Inflammatory macrophage treated with lipopolysaccharide for 4 hours (primary cell): ENCODE data around the gene ST3GAL6.
A peak's percentile ranks its signal among the peaks of the same experiment; 100 is the strongest.

Source experiments
- DNase-seq: peaks from one replicate; pipeline ENCODE4 v3.0.0-alpha.2; 2020

Gene ST3GAL6, protein sequence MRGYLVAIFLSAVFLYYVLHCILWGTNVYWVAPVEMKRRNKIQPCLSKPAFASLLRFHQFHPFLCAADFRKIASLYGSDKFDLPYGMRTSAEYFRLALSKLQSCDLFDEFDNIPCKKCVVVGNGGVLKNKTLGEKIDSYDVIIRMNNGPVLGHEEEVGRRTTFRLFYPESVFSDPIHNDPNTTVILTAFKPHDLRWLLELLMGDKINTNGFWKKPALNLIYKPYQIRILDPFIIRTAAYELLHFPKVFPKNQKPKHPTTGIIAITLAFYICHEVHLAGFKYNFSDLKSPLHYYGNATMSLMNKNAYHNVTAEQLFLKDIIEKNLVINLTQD

DNA sequence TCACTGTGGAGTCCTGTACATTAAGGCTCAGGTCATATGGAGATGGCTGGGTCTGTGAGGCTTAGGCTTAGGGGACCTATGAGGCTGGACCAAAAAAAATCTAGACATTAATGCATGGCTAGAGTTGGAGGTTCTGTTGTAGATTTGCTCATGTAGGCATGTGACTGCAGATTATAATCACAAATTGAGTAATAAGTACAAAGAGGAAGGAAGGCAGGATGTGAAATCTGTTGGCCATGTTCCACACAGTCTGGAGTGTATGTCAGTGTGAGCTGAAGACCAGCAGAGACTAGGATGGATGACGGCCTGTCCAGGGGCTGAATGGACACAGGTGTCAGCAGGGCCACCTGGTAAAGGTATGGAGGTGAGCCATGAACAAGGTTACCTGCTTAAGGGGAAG, at the start of gene ST3GAL6:
ST3GAL6 (plus strand) TSS at position 265 of the 400 bp plus-strand sequence. CDS start 5,101 bp downstream, outside the sequence.
- DNase-seq: peak; percentile 92

DNA sequence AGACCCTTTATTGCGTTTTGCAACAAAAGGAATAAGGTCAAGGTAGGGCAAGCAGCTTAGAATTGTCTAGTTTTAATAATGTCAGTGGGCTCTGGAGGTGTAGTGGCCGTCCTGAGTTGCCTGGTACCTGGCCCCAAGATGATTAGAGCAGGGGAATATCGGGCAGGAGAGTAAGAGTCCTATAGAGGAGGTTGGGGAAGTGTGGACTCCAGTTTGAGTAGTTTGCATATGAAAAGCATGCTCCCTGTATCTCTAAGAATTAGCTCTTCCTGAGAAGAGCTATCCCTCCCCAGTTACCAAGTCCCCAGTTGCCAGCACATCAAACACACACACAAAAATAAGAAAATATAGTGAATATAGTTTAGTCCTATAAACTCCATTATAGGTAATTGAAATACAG, 49.2 kb upstream of the ST3GAL6 start:
- no peak for DNase-seq

DNA sequence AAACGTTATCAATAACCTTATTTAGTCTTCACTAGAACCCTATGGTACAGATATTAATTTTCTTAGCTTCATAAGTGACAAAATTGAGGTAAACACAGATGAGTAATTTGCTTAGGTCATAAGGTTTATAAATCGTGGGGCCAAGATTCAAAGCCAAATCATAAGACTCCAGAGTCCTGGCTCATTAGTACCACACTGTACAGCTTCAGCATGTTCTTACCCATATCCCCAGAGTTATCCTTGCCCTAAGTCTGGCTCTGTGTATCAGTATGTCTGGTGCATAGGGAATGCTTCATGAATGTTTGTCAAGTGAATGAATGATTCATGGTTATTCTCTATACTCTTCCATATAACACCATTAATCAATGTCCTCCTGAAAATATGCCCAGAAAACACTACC, 45.6 kb upstream of the ST3GAL6 start:
- no peak for DNase-seq

DNA sequence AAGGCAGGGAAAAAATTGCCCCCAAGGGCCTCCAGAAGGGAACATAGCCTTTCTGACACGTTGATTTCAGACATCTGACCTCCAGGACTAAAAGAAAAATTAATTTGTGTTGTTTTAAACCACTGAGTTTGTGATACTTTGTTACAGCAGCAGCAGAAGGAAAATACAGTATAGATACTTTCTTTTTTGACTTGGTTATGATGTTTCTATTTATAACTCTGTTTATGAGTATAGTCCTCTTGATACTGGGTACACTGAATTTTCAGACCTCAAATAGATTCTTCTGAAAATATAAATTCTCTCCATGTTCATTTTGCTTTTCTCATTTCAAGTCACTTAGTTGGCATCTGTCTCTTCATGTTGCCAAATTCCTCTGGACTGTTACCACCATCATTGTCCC, 44.4 kb upstream of the ST3GAL6 start:
- no peak for DNase-seq

DNA sequence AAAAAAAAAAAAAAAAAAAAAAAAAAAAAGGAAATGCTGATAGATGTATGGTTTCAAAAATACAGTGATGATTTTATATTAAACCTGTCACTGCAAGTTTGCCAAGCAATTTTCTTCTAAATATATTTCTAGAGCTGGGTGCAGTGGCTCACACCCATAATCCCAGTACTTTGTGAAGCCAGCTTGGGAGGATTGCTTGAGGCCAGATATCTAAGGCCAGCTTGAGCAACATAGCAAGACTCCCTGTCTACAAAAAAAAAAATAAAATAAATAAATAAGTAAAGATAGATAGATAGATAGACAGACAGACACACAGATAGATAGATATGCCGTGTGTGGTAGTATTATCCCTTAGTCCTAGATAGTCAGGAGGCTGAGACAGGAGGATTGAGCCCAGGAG, 41.4 kb upstream of the ST3GAL6 start:
- DNase-seq: no peak

DNA sequence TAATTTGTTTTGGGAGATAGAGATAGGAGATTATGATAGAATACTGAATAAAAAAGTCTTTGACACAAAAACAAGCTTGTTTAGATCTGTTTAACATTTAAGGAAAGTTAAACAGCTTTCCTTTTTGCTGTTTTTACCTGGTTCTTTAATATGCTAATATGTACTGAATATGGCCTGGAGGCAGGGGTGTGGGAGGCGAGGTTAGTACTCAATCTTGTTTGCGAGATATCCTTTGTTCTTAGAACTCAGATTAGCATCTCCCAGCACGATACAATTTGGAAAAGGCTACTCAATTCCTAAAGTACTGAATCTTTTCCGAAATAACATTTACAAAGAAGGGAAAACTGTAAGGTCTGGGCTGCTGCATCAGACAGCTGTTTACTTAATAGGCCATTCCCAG, 40.8 kb upstream of the ST3GAL6 start:
- DNase-seq: no peak

DNA sequence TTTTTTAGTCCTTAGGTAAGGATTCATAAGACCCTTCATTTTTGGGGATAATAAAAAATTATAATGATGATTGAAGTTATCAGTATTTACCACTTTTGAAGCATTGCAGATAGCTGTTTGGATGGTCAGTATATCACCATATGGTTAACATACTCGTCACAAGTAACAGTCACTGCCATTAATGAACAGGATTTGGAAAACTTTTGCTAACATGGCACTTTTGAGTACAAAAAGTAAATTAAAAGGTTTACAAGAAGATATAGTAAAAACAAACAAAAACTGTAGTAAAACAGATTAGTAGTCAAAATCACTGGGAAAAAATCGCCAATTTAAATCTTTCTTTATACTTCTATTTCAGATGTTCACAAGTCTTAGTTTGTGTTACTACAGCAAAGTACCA, 37.8 kb upstream of the ST3GAL6 start:
- DNase-seq: no peak

DNA sequence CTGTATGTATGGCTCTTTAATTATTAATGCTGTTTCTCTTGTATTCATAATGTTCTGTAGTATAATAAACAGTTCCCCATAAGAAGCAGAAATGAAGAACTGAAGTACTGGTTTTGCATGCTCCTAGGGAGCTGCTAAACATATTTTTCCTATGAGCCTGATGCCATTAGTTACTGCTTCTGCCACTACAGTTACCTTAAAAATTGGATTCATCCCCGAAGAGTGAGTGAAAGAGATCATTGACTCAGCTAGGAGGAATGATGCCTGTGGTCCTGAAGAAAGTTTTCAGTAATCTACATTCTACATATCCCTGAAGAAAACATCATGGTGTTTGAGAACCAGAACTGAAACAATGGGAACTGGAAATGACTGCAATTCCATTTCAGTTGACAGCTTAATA, 37.1 kb upstream of the ST3GAL6 start:
- DNase-seq: no peak

DNA sequence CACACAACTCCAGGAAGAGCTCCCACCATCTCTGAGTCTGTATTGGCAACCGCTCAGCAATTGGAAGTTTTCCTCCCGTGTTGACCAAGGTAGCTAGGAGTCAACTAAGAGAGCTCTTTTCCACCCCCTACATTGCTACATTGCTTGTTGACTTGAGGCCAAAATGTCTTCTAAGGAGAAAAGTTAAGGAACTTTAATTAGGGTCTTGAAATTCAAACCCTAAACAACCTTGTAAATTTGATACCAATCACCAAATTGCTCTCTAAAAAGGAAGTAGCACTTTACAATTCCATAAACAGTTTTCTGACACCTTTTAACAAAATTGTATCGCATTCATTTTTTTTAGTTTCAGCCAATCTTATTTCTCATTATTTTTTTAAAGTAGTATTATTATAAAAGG, 35.5 kb upstream of the ST3GAL6 start:
- no peak for DNase-seq

DNA sequence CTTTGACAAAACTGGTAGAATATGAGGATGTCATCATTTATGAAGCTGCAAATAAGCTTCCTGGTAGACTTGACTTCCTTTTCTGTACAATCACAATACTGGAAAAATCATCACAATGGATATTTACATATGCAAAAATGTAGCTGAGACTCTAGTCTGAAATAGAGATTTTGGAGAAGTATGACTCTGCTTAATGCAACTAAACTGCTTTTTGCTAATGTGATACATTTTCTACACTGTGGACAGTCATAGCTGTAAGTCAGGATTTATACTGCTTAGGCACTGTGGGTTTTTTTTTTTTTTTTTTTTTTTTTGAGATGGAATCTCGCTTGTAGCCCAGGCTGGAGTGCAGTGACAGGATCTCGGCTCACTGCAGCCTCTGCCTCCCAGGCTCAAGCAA, 34.5 kb upstream of the ST3GAL6 start:
- peak; percentile 81 for DNase-seq

DNA sequence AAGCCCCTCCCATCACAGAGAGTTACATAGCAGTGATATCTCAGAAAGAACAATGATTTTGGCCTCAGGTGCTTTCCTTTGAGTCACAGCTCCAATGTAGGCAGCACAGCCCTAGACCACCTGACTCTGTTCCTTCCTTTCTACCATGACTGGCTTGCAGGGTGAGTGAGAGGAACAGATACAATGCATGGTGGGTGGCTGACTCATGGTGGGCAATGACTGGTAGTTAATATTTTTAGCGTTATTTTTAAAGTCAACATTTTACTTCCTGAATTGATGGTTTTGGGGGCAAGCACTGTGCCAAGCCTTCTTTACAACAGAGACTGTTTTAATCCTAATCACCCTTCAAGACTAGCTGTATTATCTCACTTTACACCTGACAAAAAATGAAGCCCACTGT, 32.8 kb upstream of the ST3GAL6 start:
- DNase-seq: peak; percentile 93

DNA sequence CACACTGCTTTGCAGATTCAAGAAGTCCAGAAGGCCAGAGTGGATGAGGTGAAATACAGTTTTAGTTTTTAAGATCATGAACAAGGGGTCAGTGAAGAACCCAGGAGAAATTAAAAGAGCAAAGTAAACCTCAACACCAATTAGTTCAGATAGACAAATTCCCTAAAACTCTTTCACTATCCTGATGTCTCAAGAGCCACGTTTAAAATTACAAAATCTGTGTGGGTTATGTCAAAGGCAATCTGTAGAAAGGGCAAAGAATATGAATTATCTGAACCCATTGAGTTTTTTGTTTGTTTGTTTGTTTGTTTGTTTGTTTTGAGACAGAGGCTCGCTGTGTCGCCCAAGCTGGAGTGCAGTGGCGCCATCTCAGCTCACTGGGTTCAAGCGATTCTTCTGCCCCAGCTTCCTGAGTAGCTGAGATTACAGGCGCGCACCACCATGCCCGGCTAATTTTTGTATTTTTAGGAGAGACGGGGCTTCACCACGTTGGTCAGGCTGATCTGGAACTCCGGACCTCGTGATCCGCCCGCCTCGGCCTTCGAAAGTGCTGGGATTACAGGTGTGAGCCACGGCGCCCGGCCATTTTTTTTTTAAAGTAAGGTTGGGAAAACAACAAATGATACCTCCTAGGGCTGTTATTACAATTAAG, 32.1 kb upstream of the ST3GAL6 start:
- peak; percentile 80 for DNase-seq

DNA sequence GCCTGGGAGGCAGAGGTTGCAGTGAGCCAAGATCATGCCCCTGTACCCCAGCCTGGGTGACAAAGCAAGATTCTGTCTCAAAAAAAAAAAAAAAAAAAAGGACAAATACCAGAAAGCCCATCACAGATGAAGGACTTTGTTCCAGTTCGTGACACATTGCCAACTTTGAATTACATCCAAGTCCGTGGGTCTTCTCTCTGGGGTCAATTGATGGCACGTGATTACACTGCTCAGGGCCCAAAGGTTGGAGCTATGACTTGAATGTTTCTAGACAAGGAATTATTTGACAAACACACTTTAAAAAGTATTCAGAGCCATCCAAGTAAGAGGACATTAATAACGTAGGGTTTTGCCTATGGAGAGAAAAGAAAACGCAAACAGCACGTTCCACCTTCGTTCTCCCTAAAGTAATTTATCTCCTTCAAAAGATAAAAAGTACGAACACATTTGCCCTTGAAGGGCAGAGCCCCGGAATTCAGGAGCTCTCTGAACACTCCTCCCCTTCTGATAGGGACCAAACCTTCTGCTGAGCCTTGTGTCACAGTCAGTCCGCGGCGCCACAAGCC, 31.3 kb upstream of the ST3GAL6 start:
- peak; percentile 55 for DNase-seq

DNA sequence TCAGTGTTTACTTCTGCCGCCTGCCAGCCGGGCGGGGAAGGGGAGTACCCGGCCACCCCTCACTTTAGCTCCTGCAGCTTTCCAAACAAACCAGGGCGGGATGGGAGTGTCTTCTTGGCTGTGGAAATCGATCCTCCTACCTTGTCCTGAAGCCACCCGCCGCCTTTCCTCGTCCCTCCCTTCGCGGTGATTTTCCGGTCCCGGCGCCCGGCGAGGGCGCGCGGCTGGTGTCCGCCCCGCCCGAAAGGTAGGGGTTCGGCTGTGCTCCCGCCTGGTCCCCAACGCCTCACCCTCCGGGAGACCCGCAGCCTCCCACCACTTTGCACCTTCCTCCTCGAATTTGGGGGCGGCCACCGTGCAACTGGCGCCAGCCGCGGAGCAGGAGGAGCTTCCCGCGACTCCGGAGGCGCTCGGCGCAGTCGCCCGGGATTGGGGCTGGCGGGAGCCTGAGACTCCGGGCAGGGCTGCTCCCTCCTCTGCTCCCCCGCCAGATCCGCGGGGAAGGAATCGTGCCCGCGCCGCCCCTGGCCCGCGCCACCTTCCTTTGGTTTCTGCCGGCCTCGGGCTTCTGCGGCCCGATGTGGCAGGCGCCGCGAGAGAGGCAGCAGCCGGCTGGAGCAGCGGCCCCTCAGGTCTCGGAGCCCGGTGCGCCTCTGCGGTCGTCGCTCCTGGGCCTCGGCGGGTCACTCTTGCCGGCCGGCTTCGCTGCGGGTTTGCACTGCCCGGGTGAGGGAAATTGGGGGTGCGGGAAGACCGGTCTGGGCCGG, 30.7 kb upstream of the ST3GAL6 start:
- DNase-seq: peak; percentile 37

DNA sequence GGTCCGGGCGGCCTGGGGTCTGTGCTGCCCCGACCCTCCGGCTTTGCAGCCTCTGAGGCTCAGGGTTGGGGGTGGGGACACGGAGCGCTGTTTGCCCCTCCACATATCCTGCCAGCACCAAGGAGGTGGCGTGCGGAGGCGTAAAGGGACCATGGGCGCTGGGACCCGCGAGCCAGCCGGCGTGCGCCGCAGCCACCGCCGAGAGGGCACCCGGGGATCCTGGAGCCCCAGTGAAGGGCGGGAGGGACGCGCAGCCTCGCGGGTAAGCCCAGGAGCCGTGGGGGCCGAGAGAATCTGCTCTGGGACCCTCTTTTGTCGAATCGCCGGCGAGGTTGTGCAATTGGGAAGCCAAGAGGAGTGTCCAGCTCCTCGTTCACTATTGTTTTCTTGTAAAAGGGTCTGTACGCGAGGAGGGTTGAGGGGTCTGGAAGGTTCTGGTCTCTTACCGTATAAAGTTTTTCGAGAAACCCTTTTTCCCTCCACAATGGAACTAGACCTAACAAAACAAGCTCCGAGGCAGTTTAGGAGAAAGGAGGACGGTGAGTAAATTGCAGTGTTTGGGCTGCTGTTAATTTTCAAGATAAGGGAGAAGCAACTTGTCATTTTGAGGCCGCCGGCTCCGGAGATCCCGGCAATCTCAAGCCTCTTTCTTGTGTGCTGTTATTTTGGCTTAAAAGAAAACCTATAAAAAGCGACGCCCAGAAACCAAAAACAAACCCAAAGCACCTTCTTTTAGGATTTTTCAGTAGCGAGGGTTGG, 29.9 kb upstream of the ST3GAL6 start:
- peak; percentile 13 for DNase-seq

DNA sequence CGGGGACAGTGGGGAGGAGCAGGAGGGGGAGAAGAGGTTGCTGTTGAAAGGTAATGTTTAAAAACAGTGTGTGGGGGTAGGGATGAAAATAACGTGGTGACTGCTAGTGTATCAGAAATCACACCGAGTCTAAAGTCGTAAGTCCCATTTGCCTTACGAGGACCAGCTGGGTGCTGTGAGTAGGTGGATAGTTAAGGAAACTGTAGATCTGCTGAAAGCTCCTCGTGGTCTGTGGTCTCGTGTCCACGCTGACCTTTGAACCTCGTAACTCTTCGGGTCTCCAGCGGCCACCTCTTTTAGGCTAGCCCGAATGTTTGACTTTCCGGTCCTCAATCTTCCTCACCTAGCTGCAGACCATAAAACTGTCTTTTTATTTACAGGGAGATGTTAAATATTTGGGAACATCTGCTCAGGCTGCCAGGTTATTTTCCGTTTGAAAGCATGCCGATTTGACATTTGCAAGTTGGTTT, 29.3 kb upstream of the ST3GAL6 start:
- peak; percentile 73 for DNase-seq

DNA sequence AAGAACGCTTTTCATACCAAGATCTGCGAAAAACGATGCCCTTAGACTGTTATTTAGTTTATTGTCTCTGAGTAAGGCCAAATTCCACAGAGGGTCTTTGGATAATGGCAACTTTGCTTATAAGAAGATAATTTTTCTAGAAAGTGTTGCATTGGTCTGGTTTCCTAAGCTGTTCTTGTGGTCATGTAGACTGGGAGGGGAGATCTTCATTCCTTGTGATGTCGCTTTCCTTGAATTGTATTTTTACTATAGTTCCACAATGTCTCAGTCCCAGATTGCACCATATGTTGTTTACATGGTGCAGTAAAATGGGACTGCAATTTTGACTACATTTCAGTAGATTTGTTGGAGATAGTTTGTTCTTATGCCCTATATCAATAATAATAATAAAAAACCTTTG, 28.8 kb upstream of the ST3GAL6 start:
- DNase-seq: peak; percentile 42

DNA sequence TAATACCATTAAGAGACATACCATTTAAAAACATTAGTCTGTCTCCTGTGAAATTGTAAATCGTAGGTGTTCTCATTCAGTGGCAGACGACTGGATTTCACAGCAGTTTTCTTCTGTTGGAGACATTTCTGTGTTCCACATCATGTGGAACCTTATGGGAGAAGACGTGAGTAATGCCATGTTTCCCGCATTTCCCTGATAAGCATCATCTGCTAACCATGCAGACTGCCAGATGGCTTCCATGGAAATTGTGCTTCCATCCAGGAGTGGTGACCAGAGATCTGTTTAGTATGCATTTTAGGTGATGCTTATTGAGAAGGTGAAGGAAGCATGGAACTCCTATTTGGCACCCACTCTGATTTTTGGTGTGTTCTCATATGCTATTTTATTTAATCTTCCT, 28.4 kb upstream of the ST3GAL6 start:
- no peak for DNase-seq

DNA sequence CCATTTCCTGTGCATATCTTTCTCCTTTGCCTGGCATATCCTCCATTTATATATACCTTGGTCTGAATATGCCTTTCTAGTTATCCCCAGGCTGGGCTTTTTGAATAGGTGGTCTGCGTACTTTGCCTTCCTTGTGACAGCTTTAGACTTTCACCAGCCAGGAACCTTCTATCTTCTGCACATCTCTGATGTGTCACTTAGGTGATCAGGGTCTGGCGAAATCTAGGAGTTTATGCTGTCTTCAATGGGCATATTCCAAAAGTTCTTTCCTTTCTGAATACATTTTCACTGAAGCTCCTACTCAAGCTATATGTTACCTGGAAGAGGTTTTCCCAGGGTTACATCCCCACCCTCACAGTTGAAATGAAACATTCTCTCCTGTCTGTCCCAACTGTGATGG, 27.8 kb upstream of the ST3GAL6 start:
- DNase-seq: no peak

DNA sequence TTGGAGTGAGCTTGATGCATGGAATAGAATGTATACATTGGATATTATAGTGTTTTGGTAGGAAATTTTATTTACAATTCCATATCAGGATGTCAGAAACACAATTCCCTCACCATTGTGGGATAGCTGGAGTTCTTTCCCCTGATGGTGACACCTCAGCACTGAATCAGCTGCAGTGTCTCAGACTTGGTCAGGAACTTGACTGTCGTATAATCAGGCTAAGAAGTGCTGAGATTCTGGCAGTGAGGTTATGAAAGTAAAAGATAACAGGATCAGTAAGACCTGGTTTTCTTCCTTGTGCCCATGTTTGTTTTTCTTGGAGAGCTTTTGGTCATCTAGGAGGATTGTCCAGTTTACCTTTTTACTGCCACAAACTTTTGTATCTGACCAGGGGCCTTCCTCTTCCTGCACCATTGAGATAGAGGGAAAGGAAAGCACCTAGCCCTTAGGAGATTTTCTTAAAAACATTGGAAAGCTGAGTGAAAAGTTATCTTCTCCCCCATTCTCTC, 27.3 kb upstream of the ST3GAL6 start:
- no peak for DNase-seq

DNA sequence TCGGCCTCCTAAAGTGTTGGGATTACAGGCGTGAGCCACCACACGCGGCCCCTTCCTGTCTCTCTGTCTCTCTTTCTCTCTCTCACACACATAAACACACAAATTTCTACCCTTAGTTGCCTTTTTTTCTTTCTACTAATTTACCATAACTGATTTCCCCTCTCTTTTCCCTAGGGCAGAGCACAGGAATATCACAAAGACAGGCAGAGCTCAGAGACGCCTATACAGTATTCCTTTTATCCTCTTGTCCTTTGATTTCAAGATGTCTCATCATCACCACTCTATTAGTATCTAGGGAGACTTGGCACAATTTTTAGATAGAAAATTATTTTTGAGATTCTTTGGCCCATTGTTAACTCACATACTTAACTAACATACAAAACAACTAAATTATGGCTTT, 25.8 kb upstream of the ST3GAL6 start:
- no peak for DNase-seq

DNA sequence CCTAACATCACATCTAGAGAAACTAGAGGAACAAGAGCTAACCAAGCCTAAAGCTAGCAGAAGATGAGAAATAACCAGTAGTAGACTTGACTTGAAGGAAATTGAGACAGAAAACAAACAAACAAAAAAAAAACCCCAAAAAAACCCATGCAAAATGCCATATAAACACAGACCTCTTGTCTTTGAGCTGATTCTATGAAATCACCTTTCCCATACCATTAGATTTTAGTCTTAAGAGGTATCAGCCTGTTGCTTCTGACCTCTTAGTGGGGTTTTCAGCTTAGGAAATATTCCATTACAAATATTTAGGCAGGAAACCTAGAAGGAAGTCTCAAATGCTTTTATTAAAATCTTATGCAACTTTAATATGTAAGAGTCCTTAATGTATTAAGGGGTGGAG, 23.9 kb upstream of the ST3GAL6 start:
- DNase-seq: peak; percentile 52

DNA sequence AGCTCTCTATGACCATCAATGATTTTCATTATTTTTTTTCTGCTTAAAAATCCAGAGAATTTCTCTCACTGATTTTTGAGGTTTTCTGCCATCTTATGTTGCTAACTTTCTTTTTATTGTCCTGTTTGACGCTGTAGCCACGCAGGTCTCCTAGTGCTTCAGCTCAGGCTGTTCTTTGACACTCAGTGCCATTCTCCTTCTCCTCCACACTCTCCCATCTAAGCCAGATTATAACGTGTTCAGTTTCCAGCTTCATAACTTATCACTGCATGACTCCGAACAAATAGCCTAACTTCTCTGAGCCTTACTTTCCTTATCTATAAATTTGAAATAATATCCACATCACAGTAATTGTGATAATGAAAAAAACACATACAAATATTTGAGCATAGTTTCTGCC, 22.8 kb upstream of the ST3GAL6 start:
- DNase-seq: no peak
